Measurements from ENCODE around the gene ZFR. TPM values are rescaled to one million over a fixed set of nuclear protein-coding genes. Genes with fewer than 3 reads are reported as not detected.

Gene ZFR
- total RNA-seq, 1 donor from 2014 or later: 64.3 TPM

DNA sequence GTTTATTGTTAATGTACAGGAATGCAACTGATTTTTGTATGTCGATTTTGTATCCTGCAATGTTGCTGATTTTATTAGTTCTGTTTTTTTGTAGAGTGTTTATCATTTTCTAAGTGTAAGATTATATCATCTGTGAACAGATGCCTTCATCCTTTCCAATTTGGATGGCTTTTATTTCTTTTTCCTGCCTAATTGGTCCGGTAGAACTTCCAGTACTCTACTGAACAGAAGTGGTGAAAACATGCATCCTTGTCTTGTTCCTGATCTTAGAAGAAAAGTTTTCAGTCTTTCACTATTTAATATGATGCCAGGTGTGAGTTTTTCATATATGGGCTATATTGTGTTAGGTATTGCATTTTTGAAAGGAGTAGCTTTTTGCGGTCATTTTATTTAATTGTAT, 42.5 kb upstream of the ZFR start:
- no peak for DNase-seq
- POLR2A ChIA-PET: interaction anchor here (0.6 kb wide), 1 partner anchor 106 kb away, joined by 4 read pairs; no protein-coding TSS in a partner anchor
- Mint-ChIP-seq H3K27ac (no peak overlapping the region), H3K4me1 (peaks cover 5% of the 10 kb centered on the region), H3K4me3 (no peak overlapping the region), H3K9me3 (no peaks in the 10 kb centered on the region), H3K27me3 (peaks cover 8% of the 10 kb centered on the region), H3K36me3 (ENCODE audit: low read depth) (no peaks in the 10 kb centered on the region)
- ATAC-seq (ENCODE audit: low read depth): no peak
- CTCF ChIA-PET: interaction anchor here (3.8 to 8.2 kb wide), 2 partner anchors 103 to 126 kb away, joined by 35 to 366 read pairs; no protein-coding TSS in a partner anchor
- TF ChIP-seq, protein P1, sequence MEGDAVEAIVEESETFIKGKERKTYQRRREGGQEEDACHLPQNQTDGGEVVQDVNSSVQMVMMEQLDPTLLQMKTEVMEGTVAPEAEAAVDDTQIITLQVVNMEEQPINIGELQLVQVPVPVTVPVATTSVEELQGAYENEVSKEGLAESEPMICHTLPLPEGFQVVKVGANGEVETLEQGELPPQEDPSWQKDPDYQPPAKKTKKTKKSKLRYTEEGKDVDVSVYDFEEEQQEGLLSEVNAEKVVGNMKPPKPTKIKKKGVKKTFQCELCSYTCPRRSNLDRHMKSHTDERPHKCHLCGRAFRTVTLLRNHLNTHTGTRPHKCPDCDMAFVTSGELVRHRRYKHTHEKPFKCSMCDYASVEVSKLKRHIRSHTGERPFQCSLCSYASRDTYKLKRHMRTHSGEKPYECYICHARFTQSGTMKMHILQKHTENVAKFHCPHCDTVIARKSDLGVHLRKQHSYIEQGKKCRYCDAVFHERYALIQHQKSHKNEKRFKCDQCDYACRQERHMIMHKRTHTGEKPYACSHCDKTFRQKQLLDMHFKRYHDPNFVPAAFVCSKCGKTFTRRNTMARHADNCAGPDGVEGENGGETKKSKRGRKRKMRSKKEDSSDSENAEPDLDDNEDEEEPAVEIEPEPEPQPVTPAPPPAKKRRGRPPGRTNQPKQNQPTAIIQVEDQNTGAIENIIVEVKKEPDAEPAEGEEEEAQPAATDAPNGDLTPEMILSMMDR (IDR thresholded peaks at IDR 0.05): no peak
- intact Hi-C loops (cut with micrococcal nuclease): loop anchor here (5.0 kb wide), 3 partner anchors 40 to 85 kb away; no protein-coding TSS in a partner anchor

DNA sequence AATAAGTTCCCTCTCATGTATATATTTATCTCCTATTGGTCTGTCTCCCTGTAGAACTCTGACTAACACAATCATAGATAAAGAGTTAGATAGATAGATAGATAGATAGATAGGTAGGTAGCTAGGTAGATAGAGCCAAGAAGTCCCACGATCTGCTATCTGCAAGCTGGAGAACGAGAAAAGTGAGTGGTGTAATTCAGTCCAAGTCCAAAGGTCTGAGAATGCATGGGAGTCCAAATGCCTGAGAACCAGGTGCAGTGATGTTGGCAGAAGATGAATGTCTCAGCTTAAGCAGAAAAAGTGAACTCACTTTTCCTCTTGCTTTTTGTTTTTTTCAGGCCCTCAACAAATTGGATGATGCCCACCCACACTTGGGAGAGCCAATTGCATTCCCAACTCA, 37.7 kb upstream of the ZFR start:
- H3K4me3 Mint-ChIP-seq: no peak overlapping the region
- TF ChIP-seq, protein P1 (IDR thresholded peaks at IDR 0.05): no peak
- H3K9me3 Mint-ChIP-seq: no peaks in the 10 kb centered on the region
- no peaks in the 10 kb centered on the region for H3K36me3 Mint-ChIP-seq (ENCODE audit: low read depth)
- POLR2A ChIA-PET: no interaction called here
- DNase-seq: no peak
- no peak overlapping the region for H3K27ac Mint-ChIP-seq
- intact Hi-C loops (cut with micrococcal nuclease): no loop called here
- no peak for ATAC-seq (ENCODE audit: low read depth)
- no peaks in the 10 kb centered on the region for H3K27me3 Mint-ChIP-seq
- CTCF ChIA-PET: interaction anchor here (0.8 kb wide), 1 partner anchor 108 kb away, joined by 3 read pairs; no protein-coding TSS in a partner anchor
- H3K4me1 Mint-ChIP-seq: no peaks in the 10 kb centered on the region

DNA sequence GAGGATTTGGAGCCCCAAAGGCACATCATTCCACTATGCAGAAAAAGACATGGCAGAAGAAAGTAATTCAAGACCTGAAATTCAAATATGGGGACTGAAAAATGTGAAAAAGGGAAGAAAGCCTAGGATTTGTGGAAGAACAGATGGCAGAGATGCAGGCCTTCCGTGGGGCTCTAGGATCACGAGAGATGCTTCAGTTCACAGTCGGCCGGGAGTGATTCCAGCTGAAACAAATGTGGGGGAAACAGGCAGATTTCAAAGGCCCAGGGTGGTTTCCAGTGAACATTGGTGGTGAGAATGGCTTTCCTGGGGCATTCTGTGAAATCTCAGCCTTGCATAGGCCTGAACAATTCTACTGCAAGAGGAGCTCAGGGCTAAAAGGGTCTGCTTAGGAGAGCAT, 34.6 kb upstream of the ZFR start:
- Mint-ChIP-seq H3K4me3 (no peak overlapping the region), H3K36me3 (ENCODE audit: low read depth) (no peaks in the 10 kb centered on the region), H3K4me1 (no peaks in the 10 kb centered on the region), H3K9me3 (no peaks in the 10 kb centered on the region), H3K27me3 (no peaks in the 10 kb centered on the region), H3K27ac (no peak overlapping the region)
- intact Hi-C loops (cut with micrococcal nuclease): no loop called here
- POLR2A ChIA-PET: no interaction called here
- TF ChIP-seq, protein P1 (IDR thresholded peaks at IDR 0.05): no peak
- ATAC-seq (ENCODE audit: low read depth) (no peak), DNase-seq (no peak)
- CTCF ChIA-PET: interaction anchor here (2.1 kb wide), 1 partner anchor 111 kb away, joined by 6 read pairs; no protein-coding TSS in a partner anchor

DNA sequence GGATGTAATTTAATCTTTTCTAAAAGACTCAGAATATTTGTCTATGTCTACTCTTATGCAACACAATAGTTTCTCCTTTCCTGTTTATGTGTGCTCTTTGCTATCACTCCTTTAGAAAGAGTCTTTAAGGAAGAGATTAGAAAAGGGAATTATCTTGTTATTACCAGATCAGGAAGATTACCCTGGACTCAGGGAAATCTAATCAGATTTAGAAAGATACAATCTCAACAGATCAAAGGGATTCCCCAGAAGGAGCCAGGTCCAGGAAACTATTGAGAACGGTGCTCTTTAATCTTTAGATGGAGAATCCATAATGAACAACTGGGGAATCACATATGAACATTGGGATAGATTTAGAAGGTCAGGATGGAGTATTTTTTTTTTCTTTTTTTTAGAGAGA, 32.4 kb upstream of the ZFR start:
- POLR2A ChIA-PET: no interaction called here
- intact Hi-C loops (cut with micrococcal nuclease): no loop called here
- Mint-ChIP-seq H3K36me3 (ENCODE audit: low read depth) (no peaks in the 10 kb centered on the region), H3K4me1 (no peaks in the 10 kb centered on the region), H3K9me3 (no peaks in the 10 kb centered on the region), H3K4me3 (no peak overlapping the region), H3K27me3 (no peaks in the 10 kb centered on the region), H3K27ac (no peak overlapping the region)
- ATAC-seq (ENCODE audit: low read depth) (no peak), DNase-seq (no peak)
- TF ChIP-seq, protein P1 (IDR thresholded peaks at IDR 0.05): no peak
- CTCF ChIA-PET: no interaction called here

DNA sequence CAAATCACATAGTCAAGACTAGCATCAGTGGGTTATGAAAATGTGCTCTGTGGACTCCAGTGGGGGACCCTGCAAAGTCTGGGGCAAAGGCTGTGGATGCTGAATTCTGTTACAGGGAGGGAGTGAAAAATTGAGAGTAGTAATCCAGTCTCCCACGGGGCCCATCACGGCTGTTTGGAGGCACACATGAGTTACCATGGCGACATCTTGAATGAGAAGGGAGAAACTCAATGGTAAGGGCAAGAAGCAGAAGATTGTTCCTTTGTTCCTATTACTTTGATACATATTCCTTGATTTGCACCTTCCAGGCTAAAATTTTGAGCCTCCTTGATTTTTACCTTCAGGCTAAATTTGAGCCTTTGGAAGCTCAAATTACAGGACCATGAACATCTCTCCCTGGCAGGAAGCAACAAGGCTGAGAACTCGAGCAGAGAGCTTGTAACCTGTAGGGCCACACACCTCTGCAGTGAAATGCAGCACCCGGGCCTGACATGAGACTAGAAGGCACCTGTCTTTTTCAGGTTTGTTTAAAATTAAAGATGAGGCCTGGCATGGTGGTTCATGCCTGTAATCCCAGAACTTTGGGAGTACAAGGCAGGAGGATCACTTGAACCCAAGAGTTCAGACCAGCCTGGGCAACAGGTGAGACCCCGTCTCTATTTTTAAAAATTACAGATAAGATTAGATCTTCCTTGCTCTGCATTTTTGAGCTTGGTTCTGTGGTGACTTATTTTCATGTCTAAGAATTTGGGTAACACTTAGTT, 31.0 kb upstream of the ZFR start:
- H3K27me3 Mint-ChIP-seq: no peaks in the 10 kb centered on the region
- no peak overlapping the region for H3K27ac Mint-ChIP-seq
- H3K9me3 Mint-ChIP-seq: no peaks in the 10 kb centered on the region
- no peaks in the 10 kb centered on the region for H3K4me1 Mint-ChIP-seq
- TF ChIP-seq, protein P1 (IDR thresholded peaks at IDR 0.05): no peak
- DNase-seq: no peak
- no peaks in the 10 kb centered on the region for H3K36me3 Mint-ChIP-seq (ENCODE audit: low read depth)
- POLR2A ChIA-PET: no interaction called here
- intact Hi-C loops (cut with micrococcal nuclease): no loop called here
- CTCF ChIA-PET: no interaction called here
- no peak for ATAC-seq (ENCODE audit: low read depth)
- no peak overlapping the region for H3K4me3 Mint-ChIP-seq
